ENCODE measurements around the gene SH2D1B.
A peak's percentile ranks its signal among the peaks of the same experiment; 100 is the strongest.
"Not testable (repeated sequence)": the region's sequence is repeated elsewhere in the genome, so short reads cannot be mapped to it uniquely, and the experiment has no call there.

SH2D1B gene

GRCh38 chr1:162412002-162412401 is at the start of gene SH2D1B:
Gene SH2D1B (minus strand): TSS chr1:162412136. CDS start chr1:162412016, 120 bp downstream.
- H3K27me3 ChIP-seq (ENCODE audit: control insufficient read depth in 1 of 2, insufficient read depth in 2 of 2, low read length in 2 of 2), result no peaks in the 10 kb centered on the region
- no peaks in the 10 kb centered on the region for H3K36me3 ChIP-seq (ENCODE audit: control insufficient read depth in 1 of 2, insufficient read depth in 2 of 2, low read length in 2 of 2)
- H3K4me3 ChIP-seq (ENCODE audit: low read depth in 1 of 2, low read length in 2 of 2), result no peak within 1 kb of the TSS
- no peak within 1 kb of the TSS for H3K9ac ChIP-seq (ENCODE audit: low read depth in 1 of 2, low read length in 2 of 2)
- H3K9me3 ChIP-seq (ENCODE audit: control insufficient read depth in 1 of 2, low read length in 2 of 2), result peaks cover 0 to 3% of the 10 kb centered on the region in 2 donors
- no peak within 1 kb of the TSS for H3K27ac ChIP-seq (ENCODE audit: low read depth, low read length)
- no peaks in the 10 kb centered on the region for H3K4me1 ChIP-seq (ENCODE audit: control insufficient read depth in 1 of 2, insufficient read depth in 2 of 2, low read length in 2 of 2)

- H3K36me3 ChIP-seq (ENCODE audit: control insufficient read depth in 1 of 2, insufficient read depth in 2 of 2, low read length in 2 of 2), result no peaks in the 10 kb centered on the region
- H3K4me3 ChIP-seq (ENCODE audit: low read depth in 1 of 2, low read length in 2 of 2), result no peak overlapping the region
- peaks cover 3 to 4% of the 10 kb centered on the region in 2 donors for H3K4me1 ChIP-seq (ENCODE audit: control insufficient read depth in 1 of 2, insufficient read depth in 2 of 2, low read length in 2 of 2)
- no peaks in the 10 kb centered on the region for H3K27me3 ChIP-seq (ENCODE audit: control insufficient read depth in 1 of 2, insufficient read depth in 2 of 2, low read length in 2 of 2)
- H3K9ac ChIP-seq (ENCODE audit: low read depth in 1 of 2, low read length in 2 of 2), result no peak overlapping the region
- H3K9me3 ChIP-seq (ENCODE audit: control insufficient read depth in 1 of 2, low read length in 2 of 2), result no peaks in the 10 kb centered on the region
- no peak overlapping the region for H3K27ac ChIP-seq (ENCODE audit: low read depth, low read length)
Observed at GRCh38 chr1:162458236-162458635, 46.3 kb upstream of the SH2D1B start.

- no peaks in the 10 kb centered on the region for H3K4me1 ChIP-seq (ENCODE audit: control insufficient read depth in 1 of 2, insufficient read depth in 2 of 2, low read length in 2 of 2)
- H3K27ac ChIP-seq (ENCODE audit: low read depth, low read length), result no peak overlapping the region
- no peaks in the 10 kb centered on the region for H3K27me3 ChIP-seq (ENCODE audit: control insufficient read depth in 1 of 2, insufficient read depth in 2 of 2, low read length in 2 of 2)
- H3K4me3 ChIP-seq (ENCODE audit: low read depth in 1 of 2, low read length in 2 of 2), result no peak overlapping the region
- H3K9me3 ChIP-seq (ENCODE audit: control insufficient read depth in 1 of 2, low read length in 2 of 2), result no peaks in the 10 kb centered on the region
- H3K9ac ChIP-seq (ENCODE audit: low read depth in 1 of 2, low read length in 2 of 2), result no peak overlapping the region
- no peaks in the 10 kb centered on the region for H3K36me3 ChIP-seq (ENCODE audit: control insufficient read depth in 1 of 2, insufficient read depth in 2 of 2, low read length in 2 of 2)
Observed at GRCh38 chr1:162456323-162456722, 44.4 kb upstream of the SH2D1B start.

GRCh38 chr1:162454361-162454760 is 42.4 kb upstream of the SH2D1B start:
- not testable (repeated sequence) for H3K9ac ChIP-seq (ENCODE audit: low read depth in 1 of 2, low read length in 2 of 2); H3K4me3 ChIP-seq (ENCODE audit: low read depth in 1 of 2, low read length in 2 of 2); H3K27ac ChIP-seq (ENCODE audit: low read depth, low read length); H3K9me3 ChIP-seq (ENCODE audit: control insufficient read depth in 1 of 2, low read length in 2 of 2); H3K27me3 ChIP-seq (ENCODE audit: control insufficient read depth in 1 of 2, insufficient read depth in 2 of 2, low read length in 2 of 2); H3K4me1 ChIP-seq (ENCODE audit: control insufficient read depth in 1 of 2, insufficient read depth in 2 of 2, low read length in 2 of 2); H3K36me3 ChIP-seq (ENCODE audit: control insufficient read depth in 1 of 2, insufficient read depth in 2 of 2, low read length in 2 of 2)

GRCh38 chr1:162446946-162447345 is 35.0 kb upstream of the SH2D1B start:
- no peaks in the 10 kb centered on the region for H3K4me1 ChIP-seq (ENCODE audit: control insufficient read depth in 1 of 2, insufficient read depth in 2 of 2, low read length in 2 of 2)
- H3K36me3 ChIP-seq (ENCODE audit: control insufficient read depth in 1 of 2, insufficient read depth in 2 of 2, low read length in 2 of 2), result no peaks in the 10 kb centered on the region
- H3K9ac ChIP-seq (ENCODE audit: low read depth in 1 of 2, low read length in 2 of 2), result no peak overlapping the region
- H3K27me3 ChIP-seq (ENCODE audit: control insufficient read depth in 1 of 2, insufficient read depth in 2 of 2, low read length in 2 of 2), result no peaks in the 10 kb centered on the region
- H3K9me3 ChIP-seq (ENCODE audit: control insufficient read depth in 1 of 2, low read length in 2 of 2), result no peaks in the 10 kb centered on the region
- H3K4me3 ChIP-seq (ENCODE audit: low read depth in 1 of 2, low read length in 2 of 2), result no peak overlapping the region
- H3K27ac ChIP-seq (ENCODE audit: low read depth, low read length), result no peak overlapping the region

GRCh38 chr1:162444903-162445302 is 33.0 kb upstream of the SH2D1B start:
- Histone ChIP-seq H3K4me1 (ENCODE audit: control insufficient read depth in 1 of 2, insufficient read depth in 2 of 2, low read length in 2 of 2) (no peaks in the 10 kb centered on the region), H3K27me3 (ENCODE audit: control insufficient read depth in 1 of 2, insufficient read depth in 2 of 2, low read length in 2 of 2) (peaks cover 0 to 3% of the 10 kb centered on the region in 2 donors), H3K9me3 (ENCODE audit: control insufficient read depth in 1 of 2, low read length in 2 of 2) (no peaks in the 10 kb centered on the region), H3K36me3 (ENCODE audit: control insufficient read depth in 1 of 2, insufficient read depth in 2 of 2, low read length in 2 of 2) (no peaks in the 10 kb centered on the region), H3K4me3 (ENCODE audit: low read depth in 1 of 2, low read length in 2 of 2) (no peak overlapping the region), H3K9ac (ENCODE audit: low read depth in 1 of 2, low read length in 2 of 2) (no peak overlapping the region), H3K27ac (ENCODE audit: low read depth, low read length) (no peak overlapping the region)

GRCh38 chr1:162432977-162433713 is 21.2 kb upstream of the SH2D1B start:
- not testable (repeated sequence) for H3K9ac ChIP-seq (ENCODE audit: low read depth in 1 of 2, low read length in 2 of 2); H3K27ac ChIP-seq (ENCODE audit: low read depth, low read length); H3K9me3 ChIP-seq (ENCODE audit: control insufficient read depth in 1 of 2, low read length in 2 of 2); H3K27me3 ChIP-seq (ENCODE audit: control insufficient read depth in 1 of 2, insufficient read depth in 2 of 2, low read length in 2 of 2); H3K4me3 ChIP-seq (ENCODE audit: low read depth in 1 of 2, low read length in 2 of 2); H3K36me3 ChIP-seq (ENCODE audit: control insufficient read depth in 1 of 2, insufficient read depth in 2 of 2, low read length in 2 of 2); H3K4me1 ChIP-seq (ENCODE audit: control insufficient read depth in 1 of 2, insufficient read depth in 2 of 2, low read length in 2 of 2)

GRCh38 chr1:162430583-162430982 is 18.6 kb upstream of the SH2D1B start:
- H3K36me3 ChIP-seq (ENCODE audit: control insufficient read depth in 1 of 2, insufficient read depth in 2 of 2, low read length in 2 of 2), result no peaks in the 10 kb centered on the region
- H3K9ac ChIP-seq (ENCODE audit: low read depth in 1 of 2, low read length in 2 of 2), result no peak overlapping the region
- no peak overlapping the region for H3K4me3 ChIP-seq (ENCODE audit: low read depth in 1 of 2, low read length in 2 of 2)
- H3K27me3 ChIP-seq (ENCODE audit: control insufficient read depth in 1 of 2, insufficient read depth in 2 of 2, low read length in 2 of 2), result no peaks in the 10 kb centered on the region
- no peak overlapping the region for H3K27ac ChIP-seq (ENCODE audit: low read depth, low read length)
- no peaks in the 10 kb centered on the region for H3K4me1 ChIP-seq (ENCODE audit: control insufficient read depth in 1 of 2, insufficient read depth in 2 of 2, low read length in 2 of 2)
- no peaks in the 10 kb centered on the region for H3K9me3 ChIP-seq (ENCODE audit: control insufficient read depth in 1 of 2, low read length in 2 of 2)

GRCh38 chr1:162422662-162423375 is 10.9 kb upstream of the SH2D1B start:
- H3K4me1 ChIP-seq (ENCODE audit: control insufficient read depth in 1 of 2, insufficient read depth in 2 of 2, low read length in 2 of 2), result peaks cover 21 to 35% of the 10 kb centered on the region in 2 donors
- no peak overlapping the region for H3K4me3 ChIP-seq (ENCODE audit: low read depth in 1 of 2, low read length in 2 of 2)
- H3K36me3 ChIP-seq (ENCODE audit: control insufficient read depth in 1 of 2, insufficient read depth in 2 of 2, low read length in 2 of 2), result no peaks in the 10 kb centered on the region
- H3K27ac ChIP-seq (ENCODE audit: low read depth, low read length), result no peak overlapping the region
- H3K27me3 ChIP-seq (ENCODE audit: control insufficient read depth in 1 of 2, insufficient read depth in 2 of 2, low read length in 2 of 2), result no peaks in the 10 kb centered on the region
- no peak overlapping the region for H3K9ac ChIP-seq (ENCODE audit: low read depth in 1 of 2, low read length in 2 of 2)
- no peaks in the 10 kb centered on the region for H3K9me3 ChIP-seq (ENCODE audit: control insufficient read depth in 1 of 2, low read length in 2 of 2)

GRCh38 chr1:162421258-162422164 is 9.6 kb upstream of the SH2D1B start:
- Histone ChIP-seq H3K9me3 (ENCODE audit: control insufficient read depth in 1 of 2, low read length in 2 of 2) (no peaks in the 10 kb centered on the region), H3K27ac (ENCODE audit: low read depth, low read length) (peak overlapping the region; percentile 1), H3K4me3 (ENCODE audit: low read depth in 1 of 2, low read length in 2 of 2) (peak overlapping the region; percentile 13 to 27), H3K36me3 (ENCODE audit: control insufficient read depth in 1 of 2, insufficient read depth in 2 of 2, low read length in 2 of 2) (no peaks in the 10 kb centered on the region), H3K27me3 (ENCODE audit: control insufficient read depth in 1 of 2, insufficient read depth in 2 of 2, low read length in 2 of 2) (no peaks in the 10 kb centered on the region), H3K4me1 (ENCODE audit: control insufficient read depth in 1 of 2, insufficient read depth in 2 of 2, low read length in 2 of 2) (peaks cover 21 to 35% of the 10 kb centered on the region in 2 donors), H3K9ac (ENCODE audit: low read depth in 1 of 2, low read length in 2 of 2) (peak overlapping the region in 1 of 2 donors; percentile 21)

All from duodenal mucosa (tissue), 2 donors.